WTC11 (cell line): Measurements from ENCODE around the gene DPCD.

Experiments used
- ATF2 ChIP-seq: sonication (generic); formaldehyde crosslinking; IDR thresholded peaks from 2 replicates; pipeline ENCODE4 v1.8.1; 2022; ENCODE audit warnings: low read depth, missing genetic modification reagents, borderline replicate concordance
- CTCF ChIP-seq: fragments of 200-600 bp; IDR thresholded peaks from 2 replicates; pipeline ENCODE4 v1.8.0; 2022; ENCODE audit warnings: antibody characterized with exemption
- ETV6 ChIP-seq: sonication (generic); formaldehyde crosslinking; IDR thresholded peaks from 2 replicates; pipeline ENCODE4 v1.8.1; 2022; ENCODE audit warnings: mild to moderate bottlenecking, missing genetic modification reagents
- FOXP1 ChIP-seq: sonication (generic); formaldehyde crosslinking; IDR thresholded peaks from 2 replicates; pipeline ENCODE4 v1.8.0; 2022; ENCODE audit warnings: missing genetic modification reagents, mild to moderate bottlenecking, moderate library complexity, borderline replicate concordance
- JUN ChIP-seq: sonication (generic); formaldehyde crosslinking; IDR thresholded peaks from 2 replicates; pipeline ENCODE4 v1.8.0; 2023; ENCODE audit warnings: mild to moderate bottlenecking, missing genetic modification reagents
- MAX ChIP-seq: sonication (generic); formaldehyde crosslinking; IDR thresholded peaks from 2 replicates; pipeline ENCODE4 v1.8.0; 2022; ENCODE audit warnings: mild to moderate bottlenecking, missing genetic modification reagents
- RELA ChIP-seq: sonication (generic); formaldehyde crosslinking; IDR thresholded peaks from 2 replicates; pipeline ENCODE4 v1.8.1; 2022; ENCODE audit warnings: missing genetic modification reagents, mild to moderate bottlenecking, borderline replicate concordance
- SMAD3 ChIP-seq: sonication (generic); formaldehyde crosslinking; IDR thresholded peaks from 2 replicates; pipeline ENCODE4 v1.8.0; 2022; ENCODE audit warnings: missing genetic modification reagents, mild to moderate bottlenecking, borderline replicate concordance
- TCF7 ChIP-seq: sonication (generic); formaldehyde crosslinking; IDR thresholded peaks from 2 replicates; pipeline ENCODE4 v1.8.0; 2022; ENCODE audit warnings: mild to moderate bottlenecking, low read depth, missing genetic modification reagents, moderate library complexity
- ZNF138 ChIP-seq: sonication (generic); formaldehyde crosslinking; conservative IDR thresholded peaks from 2 replicates; pipeline ENCODE4 v1.8.1; 2022; ENCODE audit warnings: mild to moderate bottlenecking, moderate library complexity, missing genetic modification reagents
- TF ChIP-seq, protein P1 (sequence below): sonication (generic); formaldehyde crosslinking; IDR thresholded peaks from 2 replicates; pipeline ENCODE4 v1.8.0; 2022; ENCODE audit warnings: mild to moderate bottlenecking, missing genetic modification reagents

- TF ChIP-seq MAX (no peak), CTCF (no peak), FOXP1 (CRISPR knock-in tag) (no peak), ETV6 (CRISPR knock-in tag) (no peak), TCF7 (CRISPR knock-in tag) (no peak), ATF2 (CRISPR knock-in tag) (no peak), ZNF138 (CRISPR knock-in tag) (no peak), SMAD3 (CRISPR knock-in tag) (no peak), JUN (CRISPR knock-in tag) (no peak), RELA (CRISPR knock-in tag) (no peak)
- TF ChIP-seq, protein P1, sequence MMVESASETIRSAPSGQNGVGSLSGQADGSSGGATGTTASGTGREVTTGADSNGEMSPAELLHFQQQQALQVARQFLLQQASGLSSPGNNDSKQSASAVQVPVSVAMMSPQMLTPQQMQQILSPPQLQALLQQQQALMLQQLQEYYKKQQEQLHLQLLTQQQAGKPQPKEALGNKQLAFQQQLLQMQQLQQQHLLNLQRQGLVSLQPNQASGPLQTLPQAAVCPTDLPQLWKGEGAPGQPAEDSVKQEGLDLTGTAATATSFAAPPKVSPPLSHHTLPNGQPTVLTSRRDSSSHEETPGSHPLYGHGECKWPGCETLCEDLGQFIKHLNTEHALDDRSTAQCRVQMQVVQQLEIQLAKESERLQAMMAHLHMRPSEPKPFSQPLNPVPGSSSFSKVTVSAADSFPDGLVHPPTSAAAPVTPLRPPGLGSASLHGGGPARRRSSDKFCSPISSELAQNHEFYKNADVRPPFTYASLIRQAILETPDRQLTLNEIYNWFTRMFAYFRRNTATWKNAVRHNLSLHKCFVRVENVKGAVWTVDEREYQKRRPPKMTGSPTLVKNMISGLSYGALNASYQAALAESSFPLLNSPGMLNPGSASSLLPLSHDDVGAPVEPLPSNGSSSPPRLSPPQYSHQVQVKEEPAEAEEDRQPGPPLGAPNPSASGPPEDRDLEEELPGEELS (CRISPR knock-in tag), result no peak
Observed at GRCh38 chr10:101649525-101650085, 61.5 kb downstream of the DPCD start.
